Measurements from ENCODE around the gene SFT2D3. TPM values are rescaled to one million over a fixed set of nuclear protein-coding genes. Genes with fewer than 3 reads are reported as not detected.

Gene SFT2D3
- total and polyA plus RNA-seq, 9 of the 15 experiments (the other 6 are each of a cell fraction or from before 2014, with no cell fraction given): 7.5 to 9.9 (median 8.9) TPM; not detected in 2

GRCh38 chr2:127669056-127669455, 32.2 kb upstream of the SFT2D3 start:
- no peaks in the 10 kb centered on the region for H3K36me3 ChIP-seq (ENCODE audit: control insufficient read depth, insufficient read depth, low read length)
- CTCF ChIA-PET (ENCODE audit: low intra/inter-chr PET ratio): no interaction called here
- H3K4me1 ChIP-seq (replicated peaks in 1 of 2; ENCODE audit: control insufficient read depth in 2 of 2, insufficient read depth in 2 of 2, low read length in 2 of 2): peaks cover 0 to 11% of the 10 kb centered on the region in 2 experiments; a peak in 2 of 5 replicates
- intact Hi-C loops (cut with micrococcal nuclease): no loop called here
- H3K79me2 ChIP-seq (ENCODE audit: control insufficient read depth, insufficient read depth, low read length): no peaks in the 10 kb centered on the region
- WGBS (ENCODE audit: insufficient coverage, low coverage, missing lambda C conversion rate): 1% methylated on average over 7 of the region's 7 CpGs
- H4K20me1 ChIP-seq (replicated peaks; ENCODE audit: control insufficient read depth, insufficient read depth, low read length): 0 out of 2 replicates have a peak, but pooled peaks cover 7% of the 10 kb centered on the region
- DNase-seq (ENCODE audit: extremely low read depth in 1 of 4, low spot score in 3 of 4): no peak
- FAIRE-seq: no peak
- H3K27me3 ChIP-seq (ENCODE audit: control insufficient read depth in 2 of 2, insufficient read depth in 2 of 2, low read length in 2 of 2): peaks cover 59 to 61% of the 10 kb centered on the region in 2 experiments
- no peak overlapping the region for H3K4me2 ChIP-seq (ENCODE audit: insufficient read depth, low read length)
- in situ Hi-C loops (cut with MboI): no loop called here
- no peak overlapping the region for H3K9ac ChIP-seq (ENCODE audit: insufficient read depth in 1 of 2, low read depth in 2 of 2, low read length in 2 of 2)
- POLR2A ChIA-PET: no interaction called here
- no peak overlapping the region for H2AFZ ChIP-seq (ENCODE audit: low read depth, low read length)
- BruUV-seq (replicated peaks): no TSS peak
- no peak overlapping the region for H3K4me3 ChIP-seq
- H3K9me3 ChIP-seq (replicated peaks; ENCODE audit: control insufficient read depth, insufficient read depth, low read depth, low read length): no peaks in the 10 kb centered on the region
- ATAC-seq: no peak
- no peak overlapping the region for H3K27ac ChIP-seq (ENCODE audit: extremely low read depth, low read depth, low read length)
- H3K9me1 ChIP-seq (ENCODE audit: control insufficient read depth, insufficient read depth, low read length): peaks cover 3% of the 10 kb centered on the region
- no peak for TF ChIP-seq GABPB1 (CRISPR knock-in tag; IDR thresholded peaks at IDR 0.05)
- TF ChIP-seq FOXJ3 (CRISPR knock-in tag; IDR thresholded peaks at IDR 0.05): no peak
- no peak for TF ChIP-seq MTA3 (IDR thresholded peaks at IDR 0.05; ENCODE audit: borderline replicate concordance)
- TF ChIP-seq ZNF740 (CRISPR knock-in tag; IDR thresholded peaks at IDR 0.05): no peak
- no peak for TF ChIP-seq ZNF740 (tag; IDR thresholded peaks at IDR 0.05)
- no peak for TF ChIP-seq ZNF780A (CRISPR knock-in tag; IDR thresholded peaks at IDR 0.05)
- TF ChIP-seq ELF2 (CRISPR knock-in tag; IDR thresholded peaks at IDR 0.05): no peak
- no peak for TF ChIP-seq ZC3H8 (IDR thresholded peaks at IDR 0.05)
- TF ChIP-seq E2F6 (IDR thresholded peaks at IDR 0.05; ENCODE audit: borderline replicate concordance in 1 of 2, extremely low read depth in 1 of 2, insufficient read depth in 1 of 2, insufficient read length in 1 of 2, low read depth in 1 of 2, low read length in 1 of 2, poor library complexity in 1 of 2, severe bottlenecking in 1 of 2): no peak
- no peak for TF ChIP-seq SRSF9 (IDR thresholded peaks at IDR 0.05; ENCODE audit: borderline replicate concordance, low read depth, low read length)
- no peak for TF ChIP-seq PRPF4 (IDR thresholded peaks at IDR 0.05; ENCODE audit: insufficient read depth, low read depth, low read length, poor library complexity, severe bottlenecking)
- TF ChIP-seq SPI1 (IDR thresholded peaks at IDR 0.05; ENCODE audit: borderline replicate concordance, low read depth, low read length): no peak
- no peak for TF ChIP-seq TSHZ1 (CRISPR knock-in tag; IDR thresholded peaks at IDR 0.05)
- no peak for TF ChIP-seq ZNF280A (IDR thresholded peaks at IDR 0.05; ENCODE audit: low read depth, partially characterized antibody)

All from K562 (cell line).